GM18873 (cell line): ENCODE data around the gene KRTAP1-4.
"Not testable (repeated sequence)": the region's sequence is repeated elsewhere in the genome, so short reads cannot be mapped to it uniquely, and the experiment has no call there.

Experiments used
- ATAC-seq: cut with Tn5 transposase; IDR thresholded peaks from one replicate; pipeline ENCODE4 v1.9.1; 2021; ENCODE audit warnings: mild to moderate bottlenecking, moderate library complexity, moderate number of reproducible peaks; ENCODE audit not compliant: unreplicated experiment, low FRiP score

KRTAP1-4 gene

DNA sequence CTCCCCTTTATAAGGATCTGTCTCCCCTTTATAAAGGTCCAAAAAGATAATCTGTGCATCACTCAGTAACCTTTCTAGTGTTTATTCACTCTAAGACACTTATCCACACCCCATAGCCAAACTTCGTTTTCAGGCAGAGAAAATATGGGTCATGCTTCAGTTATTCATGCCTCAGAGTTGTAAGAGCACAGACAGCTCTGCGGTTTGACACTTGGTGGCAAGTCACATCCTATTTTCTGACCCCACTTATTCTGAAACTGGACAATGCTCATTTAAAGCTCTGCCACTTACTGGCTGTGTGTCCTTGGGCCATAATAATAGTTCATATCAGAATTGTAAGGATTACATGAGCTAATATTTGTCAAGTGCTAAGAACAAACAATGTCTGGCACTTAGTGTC, 19.1 kb upstream of the KRTAP1-4 start:
- ATAC-seq, result no peak

DNA sequence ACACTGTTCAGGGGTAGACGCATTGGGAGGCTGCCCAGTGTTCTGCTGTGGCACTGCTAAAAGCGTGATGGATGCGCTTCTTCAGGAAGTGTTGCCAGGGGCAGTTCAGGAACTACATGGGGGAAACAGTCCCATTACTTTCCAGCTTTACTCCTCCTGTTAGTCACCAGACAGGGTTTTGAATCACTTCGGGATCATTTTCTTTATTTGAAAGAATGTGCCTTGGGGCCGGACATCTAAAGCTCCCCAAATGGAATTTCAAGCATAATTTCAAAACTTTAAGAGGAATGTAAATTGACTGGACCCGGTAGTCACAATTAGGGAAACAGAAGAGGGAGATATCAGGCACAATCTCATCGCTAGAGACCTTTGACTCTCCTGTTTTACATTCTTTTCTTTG, 18.4 kb upstream of the KRTAP1-4 start:
- no peak for ATAC-seq

DNA sequence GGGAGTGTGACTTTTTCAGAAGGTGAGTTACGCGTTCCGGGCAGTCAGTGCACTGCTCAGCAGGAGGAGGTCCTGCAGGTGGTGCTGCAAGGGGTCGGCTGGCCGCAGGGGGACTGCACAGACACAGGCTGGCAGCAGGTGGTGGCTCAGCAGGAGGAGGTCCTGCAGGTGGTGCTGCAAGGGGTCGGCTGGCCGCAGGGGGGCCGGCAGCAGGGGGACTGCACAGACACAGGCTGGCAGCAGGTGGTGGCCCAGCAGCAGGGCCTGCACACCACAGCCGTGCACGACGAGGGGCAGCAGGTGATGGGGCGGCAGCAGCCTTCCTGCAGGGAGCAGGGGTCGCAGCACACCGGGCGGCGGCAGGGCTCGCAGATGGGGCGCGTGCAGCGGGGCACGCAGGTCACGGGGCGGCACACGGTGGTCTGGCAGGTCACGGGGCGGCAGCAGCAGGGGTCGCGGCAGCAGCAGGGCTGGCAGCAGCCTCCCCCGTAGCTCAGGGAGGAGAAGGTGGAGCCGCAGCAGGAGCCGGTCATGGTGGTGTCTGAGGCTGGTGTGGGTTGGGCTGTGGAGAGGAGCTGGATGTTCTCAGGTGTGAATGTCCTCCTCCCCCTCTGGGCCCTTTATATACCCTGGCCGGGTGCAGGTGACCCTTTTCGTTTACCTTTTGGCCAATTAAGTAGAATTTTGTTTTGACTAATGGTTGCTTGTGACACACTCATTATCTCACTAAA, 16.9 kb upstream of the KRTAP1-4 start, which contains the start of gene KRTAP2-1:
Gene KRTAP2-1, minus strand, starts transcription at position 582 of the 731 bp plus-strand sequence. Its CDS starts 49 bp downstream, at position 533.
- not testable (repeated sequence) for ATAC-seq

DNA sequence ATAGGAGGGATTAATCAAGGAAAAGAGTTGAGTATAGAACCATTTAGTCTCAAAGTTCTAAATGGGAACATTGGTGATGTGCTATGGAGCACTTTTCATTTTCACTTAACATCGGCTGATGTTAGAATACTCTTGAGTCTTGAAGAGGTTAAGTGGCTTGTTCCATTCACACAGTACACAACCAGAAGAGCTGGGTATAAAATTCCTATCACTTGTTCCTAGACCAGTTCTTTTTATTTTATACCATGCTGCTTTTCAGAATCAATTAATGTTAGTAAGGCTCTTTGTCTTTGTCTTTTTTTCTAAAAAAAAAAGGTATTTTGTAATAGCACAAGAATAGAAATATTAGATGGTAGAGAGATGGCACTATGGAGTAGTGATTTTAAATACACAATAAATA, 13.0 kb upstream of the KRTAP1-4 start:
- no peak for ATAC-seq

DNA sequence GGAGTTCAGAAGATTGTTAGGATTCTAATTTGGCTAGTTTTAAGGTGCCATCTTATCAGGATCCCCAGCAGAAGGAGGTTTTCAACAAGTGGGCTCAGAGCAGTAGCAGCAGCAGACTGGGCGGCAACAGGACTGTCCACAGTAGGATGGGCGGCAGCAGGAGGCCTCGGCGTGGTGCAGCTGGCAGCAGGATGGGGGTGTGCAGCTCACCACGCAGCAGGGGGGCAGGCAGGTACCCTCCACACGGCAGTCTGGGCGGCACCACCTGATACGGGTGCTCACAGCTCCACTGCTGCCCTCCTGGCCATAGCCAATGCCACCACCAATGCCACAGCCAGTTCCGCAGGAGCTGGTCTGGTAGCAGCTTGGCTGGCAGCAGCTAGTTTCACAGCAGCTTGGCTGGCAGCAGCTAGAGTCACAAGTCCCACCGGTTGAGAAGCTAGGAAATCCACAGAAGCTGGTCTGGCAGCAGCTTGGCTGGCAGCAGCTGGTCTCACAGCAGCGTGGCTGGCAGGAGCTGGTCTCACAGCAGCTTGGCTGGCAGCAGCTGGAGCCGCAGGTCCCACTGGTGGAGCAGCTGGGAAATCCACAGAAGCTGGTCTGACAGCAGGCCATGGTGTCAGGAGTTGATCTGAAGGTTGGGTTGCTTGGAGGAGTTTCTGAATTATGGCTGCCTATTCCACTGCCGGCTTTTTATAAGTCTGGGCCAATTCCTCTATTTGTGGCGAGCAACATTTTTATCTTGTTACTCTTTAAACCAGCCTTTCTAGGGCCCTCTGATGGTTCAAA, 11.0 kb upstream of the KRTAP1-4 start, which contains the start of gene KRTAP1-1:
Gene KRTAP1-1, minus strand, starts transcription at position 668 of the 789 bp plus-strand sequence. Its CDS starts 53 bp downstream, at position 615.
- ATAC-seq, result not testable (repeated sequence)

DNA sequence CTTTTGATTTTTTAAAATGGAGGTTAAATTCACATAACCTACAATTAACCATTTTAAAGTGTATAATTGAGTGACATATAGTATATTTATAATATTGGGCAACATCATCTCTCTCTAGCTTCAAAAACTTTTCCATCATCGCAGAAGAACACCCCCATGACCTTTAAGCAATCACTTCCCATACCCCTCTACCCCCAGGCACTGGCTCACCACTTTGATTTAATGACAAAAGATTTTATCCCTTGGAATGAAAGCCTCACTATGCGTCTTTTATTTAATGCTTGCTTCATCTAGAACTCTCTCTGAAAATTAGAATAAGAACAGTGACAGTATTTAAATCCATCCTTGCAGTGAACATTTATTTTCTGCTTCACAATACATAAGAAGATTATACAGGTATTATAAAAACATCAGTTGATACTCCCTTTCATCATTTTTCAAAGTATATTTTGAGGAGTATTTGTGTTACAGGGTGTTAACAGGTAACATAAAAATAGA, 7.9 kb upstream of the KRTAP1-4 start:
- ATAC-seq, result no peak

DNA sequence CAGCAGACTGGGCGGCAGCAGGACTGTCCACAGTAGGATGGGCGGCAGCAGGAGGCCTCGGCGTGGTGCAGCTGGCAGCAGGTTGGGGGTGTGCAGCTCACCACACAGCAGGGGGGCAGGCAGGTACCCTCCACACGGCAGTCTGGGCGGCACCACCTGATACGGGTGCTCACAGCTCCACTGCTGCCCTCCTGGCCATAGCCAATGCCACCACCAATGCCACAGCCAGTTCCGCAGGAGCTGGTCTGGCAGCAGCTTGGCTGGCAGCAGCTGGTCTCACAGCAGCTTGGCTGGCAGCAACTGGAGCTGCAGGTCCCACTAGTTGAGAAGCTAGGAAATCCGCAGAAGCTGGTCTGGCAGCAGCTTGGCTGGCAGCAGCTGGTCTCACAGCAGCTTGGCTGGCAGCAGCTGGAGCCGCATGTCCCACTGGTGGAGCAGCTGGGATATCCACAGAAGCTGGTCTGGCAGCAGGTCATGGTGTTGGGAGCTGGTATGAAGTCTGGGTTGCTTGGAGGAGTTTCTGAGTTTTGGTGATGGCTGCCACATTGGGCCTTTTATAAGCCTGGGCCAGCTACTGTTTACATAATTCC, 4.4 kb upstream of the KRTAP1-4 start, which contains the start of gene KRTAP1-3:
Gene KRTAP1-3, minus strand, starts transcription at position 529 of the 590 bp plus-strand sequence. Its CDS starts 53 bp downstream, at position 476.
- not testable (repeated sequence) for ATAC-seq

DNA sequence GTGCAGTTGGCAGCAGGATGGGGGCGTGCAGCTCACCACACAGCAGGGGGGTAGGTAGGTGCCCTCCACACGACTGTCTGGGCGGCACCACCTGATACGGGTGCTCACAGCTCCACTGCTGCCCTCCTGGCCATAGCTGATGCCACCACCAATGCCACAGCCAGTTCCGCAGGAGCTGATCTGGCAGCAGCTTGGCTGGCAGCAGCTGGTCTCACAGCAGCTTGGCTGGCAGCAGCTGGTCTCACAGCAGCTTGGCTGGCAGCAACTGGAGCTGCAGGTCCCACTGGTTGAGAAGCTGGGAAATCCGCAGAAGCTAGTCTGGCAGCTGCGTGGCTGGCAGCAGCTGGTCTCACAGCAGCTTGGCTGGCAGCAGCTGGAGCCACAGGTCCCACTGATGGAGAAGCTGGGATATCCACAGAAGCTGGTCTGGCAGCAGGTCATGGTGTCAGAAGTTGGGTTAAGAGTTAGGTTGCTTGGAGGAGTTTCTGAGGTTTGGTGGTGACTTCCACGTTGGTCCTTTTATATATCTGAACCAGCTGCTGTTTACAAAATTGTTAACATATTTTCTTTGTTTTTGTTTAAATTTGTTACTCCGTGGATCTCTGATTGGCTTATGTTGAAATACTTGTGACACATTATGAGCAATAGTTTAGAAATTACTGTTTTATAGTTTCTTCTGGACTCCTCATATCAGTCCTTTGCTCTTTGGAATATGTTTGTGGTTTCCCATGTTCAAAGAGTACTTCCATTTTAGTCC, 3.1 kb downstream of the KRTAP1-4 start, which contains the start of gene KRTAP1-5:
Gene KRTAP1-5, minus strand, starts transcription at position 494 of the 757 bp plus-strand sequence. Its CDS starts 53 bp downstream, at position 441.
- ATAC-seq, result no peak

DNA sequence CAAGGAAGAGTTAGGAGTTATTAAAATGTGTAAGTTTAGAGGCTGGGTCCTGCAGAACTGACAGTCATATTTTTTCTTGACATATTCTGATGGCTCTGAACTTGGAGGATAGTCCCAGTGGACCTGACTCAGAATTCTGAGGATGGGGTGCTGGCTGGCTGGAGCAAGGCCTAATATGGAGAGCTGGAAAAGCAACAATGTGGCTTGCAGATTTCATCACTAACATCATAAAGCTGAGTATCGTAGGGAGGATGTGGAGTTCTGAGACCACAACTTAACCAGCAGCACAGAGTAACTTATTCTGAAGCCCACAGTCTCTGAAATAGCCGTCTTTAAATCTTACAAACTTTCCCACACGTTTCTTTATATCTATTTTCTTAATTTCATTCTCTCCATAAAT, 5.3 kb downstream of the KRTAP1-4 start:
- no peak for ATAC-seq

DNA sequence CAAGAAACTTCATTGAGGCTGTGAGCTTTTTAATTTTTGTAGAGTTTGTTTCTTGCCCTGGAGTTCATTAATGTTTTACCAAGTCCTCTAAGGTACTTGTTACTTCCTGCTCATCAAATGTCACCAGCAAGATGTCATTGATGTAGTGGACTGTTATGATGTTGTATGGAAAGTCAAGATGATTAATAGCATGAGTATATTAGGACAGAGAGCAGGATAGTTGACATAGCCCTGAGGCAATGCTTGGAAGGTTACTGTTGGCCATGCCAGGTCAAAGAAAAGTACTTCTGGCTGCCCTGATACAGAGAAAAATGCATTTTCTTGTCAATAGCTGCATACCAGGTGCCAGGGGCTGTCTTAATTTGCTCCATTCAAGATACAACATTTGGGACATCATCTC, 9.7 kb downstream of the KRTAP1-4 start:
- no peak for ATAC-seq

DNA sequence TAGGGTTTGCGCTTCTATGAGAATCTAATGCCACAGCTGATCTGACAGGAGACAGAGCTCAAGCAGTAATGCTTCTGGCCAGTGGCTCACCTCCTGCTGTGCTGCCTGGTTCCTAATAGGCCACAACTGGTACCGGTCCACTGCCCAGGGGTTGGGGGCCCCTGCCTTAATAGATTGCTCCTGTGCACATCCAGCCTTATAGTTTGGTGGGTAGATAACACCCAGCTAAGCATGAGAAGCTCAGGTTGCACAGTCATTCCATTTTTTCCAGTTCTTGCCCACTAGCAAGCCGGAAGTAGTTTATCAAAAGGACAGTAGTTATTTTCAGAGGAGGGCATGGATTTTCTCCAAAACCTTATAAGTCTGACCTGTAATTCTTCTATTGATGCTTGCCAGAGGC, 10.6 kb downstream of the KRTAP1-4 start:
- ATAC-seq, result no peak

DNA sequence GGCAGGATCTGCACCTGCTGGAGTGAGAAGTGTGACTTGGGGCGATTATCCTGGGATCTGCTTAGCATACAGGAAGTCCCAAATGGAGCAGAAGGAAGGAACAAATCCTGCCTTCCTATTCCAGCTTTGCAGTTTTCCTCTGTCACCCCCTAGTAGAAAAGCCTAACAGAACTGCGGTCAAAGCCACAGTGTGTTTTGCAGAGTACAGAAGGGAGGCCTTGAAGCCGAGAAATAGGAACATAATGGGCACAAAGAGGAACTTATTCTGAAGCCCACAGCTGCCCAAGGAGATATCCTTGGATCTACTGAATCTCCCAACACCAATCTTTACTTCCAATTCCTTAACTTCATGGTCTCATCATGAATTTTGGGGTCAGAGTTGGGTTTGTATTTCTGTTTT, 11.5 kb downstream of the KRTAP1-4 start:
- no peak for ATAC-seq

DNA sequence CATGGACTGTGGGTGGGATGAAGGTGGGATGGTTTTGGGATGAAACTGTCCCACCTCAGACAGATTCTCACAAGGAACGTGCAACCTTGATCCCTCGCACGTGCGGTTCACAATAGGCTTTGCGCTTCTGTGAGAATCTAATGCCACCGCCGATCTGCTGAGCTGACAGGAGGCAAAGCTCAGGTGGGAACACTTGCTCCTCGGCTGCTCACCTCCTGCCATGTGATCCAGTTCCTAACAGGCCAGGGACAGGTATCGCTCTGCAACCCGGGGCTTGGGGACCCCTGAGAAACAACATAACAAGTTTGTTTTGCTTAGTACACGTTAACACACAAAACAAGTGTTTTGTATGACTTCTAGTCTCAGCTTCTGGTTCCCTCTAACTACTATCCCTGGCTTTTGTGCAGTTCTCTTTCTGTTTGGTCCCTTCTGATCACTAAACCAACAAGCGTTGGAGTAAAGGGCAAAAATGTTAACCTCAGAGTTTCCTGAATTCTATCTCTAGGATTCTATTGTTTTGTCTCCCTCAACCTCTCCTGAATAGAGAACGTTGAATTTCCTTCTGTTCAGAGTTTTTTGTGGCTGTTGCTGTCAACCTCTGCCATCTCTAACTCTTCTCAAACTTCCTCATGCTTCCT, 13.3 kb downstream of the KRTAP1-4 start:
- no peak for ATAC-seq

DNA sequence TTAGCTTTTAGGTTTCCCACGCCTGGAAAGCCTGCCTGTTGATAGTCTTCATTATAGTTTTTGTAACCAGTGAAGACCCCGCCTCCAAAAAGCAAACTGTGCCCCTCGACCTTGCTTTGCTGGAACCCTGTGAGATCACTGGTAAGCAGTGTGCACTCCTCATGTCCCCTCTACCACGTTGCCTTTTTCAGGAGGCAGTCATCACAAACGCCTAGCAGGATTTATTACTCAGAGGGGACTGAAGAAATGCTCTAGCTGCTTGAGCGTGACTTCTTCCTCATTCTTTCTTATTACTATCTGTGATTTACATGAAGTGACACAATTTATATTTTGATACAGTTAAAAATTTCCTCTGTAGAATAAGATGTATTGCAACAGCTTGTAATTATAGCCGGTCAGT, 14.5 kb downstream of the KRTAP1-4 start:
- ATAC-seq, result no peak

DNA sequence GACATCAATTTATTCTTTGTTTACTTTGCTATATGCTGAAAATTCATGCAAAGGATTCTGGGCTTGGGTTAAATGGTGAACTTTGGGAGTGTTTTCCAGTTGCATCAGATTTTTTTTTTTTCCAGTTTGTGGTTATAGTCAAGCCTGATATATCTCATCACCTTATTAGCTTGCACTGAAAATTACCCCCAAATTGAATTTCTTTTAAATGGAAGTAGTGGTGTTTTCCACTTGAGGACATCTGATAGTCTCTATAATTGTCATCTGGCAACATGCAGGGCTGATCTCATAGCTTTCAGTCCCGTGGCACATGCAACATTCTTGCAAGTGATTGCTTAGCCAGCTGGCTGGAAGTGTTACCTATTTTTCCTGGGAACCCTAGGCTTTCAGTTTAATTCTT, 16.4 kb downstream of the KRTAP1-4 start:
- no peak for ATAC-seq

DNA sequence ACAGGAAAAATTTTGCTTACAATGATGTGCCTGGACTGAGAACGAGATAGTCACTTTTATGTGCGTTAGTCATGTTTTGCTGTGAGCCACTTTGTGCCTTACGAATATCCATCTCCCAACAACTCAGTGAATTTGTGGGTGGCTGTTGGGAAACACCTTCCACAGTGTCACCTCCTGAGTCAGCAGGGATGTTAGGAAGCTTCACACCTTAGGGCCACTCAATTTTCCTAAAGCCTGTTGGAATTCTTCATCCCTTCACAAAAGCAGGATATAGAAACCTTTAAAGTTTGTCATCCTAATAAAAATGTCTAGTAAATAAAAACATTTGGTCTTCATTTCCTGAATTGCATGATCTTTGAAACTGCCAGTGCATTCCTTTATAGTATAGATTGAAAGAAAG, 16.8 kb downstream of the KRTAP1-4 start:
- ATAC-seq, result no peak

DNA sequence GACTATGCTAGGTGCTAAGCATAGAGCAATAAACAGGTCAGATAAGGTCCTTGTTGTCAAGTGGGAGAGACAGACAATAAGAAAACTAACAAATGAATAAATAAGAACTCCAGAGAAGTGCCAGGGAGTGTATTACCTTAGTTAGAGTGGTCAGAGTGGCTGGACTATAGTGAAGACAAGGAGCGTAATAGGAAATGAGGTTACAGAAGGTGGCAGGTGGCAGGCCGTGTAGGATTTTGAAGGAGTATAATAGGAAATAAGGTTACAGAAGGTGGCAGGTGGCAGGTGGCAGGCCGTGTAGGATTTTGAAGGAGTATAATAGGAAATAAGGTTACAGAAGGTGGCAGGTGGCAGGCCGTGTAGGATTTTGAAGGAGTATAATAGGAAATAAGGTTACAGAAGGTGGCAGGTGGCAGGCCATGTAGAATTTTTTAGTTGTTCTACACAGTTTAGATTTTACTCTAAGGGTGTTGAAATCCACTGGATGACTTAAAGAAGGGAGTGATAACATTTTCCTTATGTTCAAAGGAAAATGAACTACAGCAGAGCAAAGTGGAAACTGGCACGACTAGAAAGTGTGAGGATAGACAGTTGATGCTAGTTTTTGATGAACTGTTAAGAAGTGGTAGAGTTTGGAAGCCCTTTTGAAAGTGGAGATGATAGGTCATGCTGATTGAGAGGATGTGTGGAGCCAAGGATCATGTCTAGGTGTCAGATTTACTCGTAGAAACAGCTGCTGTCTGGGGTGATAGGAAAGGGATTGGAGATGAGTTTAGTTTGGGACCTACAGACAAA, 17.5 kb downstream of the KRTAP1-4 start:
- no peak for ATAC-seq

DNA sequence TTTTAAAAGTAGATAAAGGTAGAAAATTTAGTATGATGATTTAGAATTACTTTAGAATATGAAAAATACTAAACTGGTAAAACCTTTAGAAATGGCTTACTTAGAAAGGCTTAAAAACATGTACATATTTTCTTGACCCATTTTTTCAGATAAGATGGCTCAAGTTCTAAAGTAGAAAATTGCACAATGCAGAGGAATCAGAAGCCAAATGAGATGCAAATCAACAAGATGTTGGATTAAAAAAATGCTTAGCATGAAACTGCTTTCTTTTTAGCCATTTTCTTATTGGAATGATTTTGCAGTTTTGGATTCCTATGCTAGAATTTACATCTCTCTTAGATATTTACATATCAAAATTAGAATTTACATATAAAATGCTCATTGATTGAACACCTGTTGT, 19.6 kb downstream of the KRTAP1-4 start:
- no peak for ATAC-seq

DNA sequence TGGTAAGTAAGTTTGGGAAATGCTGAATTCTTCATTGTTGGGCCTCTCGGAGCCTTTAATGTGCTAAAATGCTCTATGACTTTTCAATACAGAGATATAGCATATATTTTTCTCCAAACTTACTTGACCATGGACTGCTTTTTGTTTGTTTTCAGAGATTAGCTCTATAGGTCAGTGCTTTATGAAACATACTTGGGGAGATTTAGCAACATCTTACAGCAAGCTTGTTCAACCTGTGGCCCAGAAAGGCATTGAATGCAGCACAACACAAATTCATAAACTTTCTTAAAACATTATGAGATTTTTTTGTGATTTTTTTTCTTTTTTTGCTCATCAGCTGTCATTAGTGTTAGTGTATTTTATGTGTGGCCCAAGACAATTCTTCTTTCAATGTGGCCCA, 20.1 kb downstream of the KRTAP1-4 start:
- no peak for ATAC-seq
